H1 (cell line): ENCODE measurements around the gene NPHP4. TPM values are rescaled to one million over a fixed set of nuclear protein-coding genes. Genes with fewer than 3 reads are reported as not detected.

ENCODE experiments used
- CTCF ChIA-PET: fragments of 300-600 bp; sonication (Branson Sonifier 250); formaldehyde crosslinking; loops from one replicate; lab custom pipeline; 2021; ENCODE audit not compliant: partially characterized antibody; lab: Charles Lee
- POLR2A ChIA-PET: fragments of 300-600 bp; sonication (Branson Sonifier 250); formaldehyde crosslinking; loops from one replicate; lab custom pipeline; 2021; ENCODE audit warnings: inconsistent platforms; ENCODE audit not compliant: partially characterized antibody; lab: Charles Lee
- DNase-seq, 2 experiments: peaks; one replicate each; pipeline versions ENCODE4 v3.0.0 to v3.0.0-alpha.2; 2010 to 2022; ENCODE audit warnings: low spot score in 2 of 2, low read depth in 1 of 2, mixed read lengths in 1 of 2
- FAIRE-seq: peaks from 2 replicates; lab custom pipeline; 2011; peaks lifted over from hg19 to GRCh38; lab: Jason Lieb, UNC
- H2AFZ ChIP-seq: 2 replicates; pipeline ENCODE4 v1.8.1; 2012; ENCODE audit warnings: low read length, inconsistent platforms
- H2AK5ac ChIP-seq: 2 replicates; pipeline ENCODE4 v1.6.1; 2013; ENCODE audit warnings: low read depth, low read length
- H2BK120ac ChIP-seq: replicated peaks from 2 replicates; pipeline ENCODE3; 2013; ENCODE audit warnings: low read depth, low read length, inconsistent platforms
- H2BK12ac ChIP-seq: 2 replicates; pipeline ENCODE4 v1.6.1; 2013; ENCODE audit warnings: low read depth, low read length
- H2BK15ac ChIP-seq: 2 replicates; pipeline ENCODE4 v1.6.1; 2013; ENCODE audit warnings: low read length
- H2BK20ac ChIP-seq: 2 replicates; pipeline ENCODE4 v1.6.1; 2013; ENCODE audit warnings: low read length
- H2BK5ac ChIP-seq: 2 replicates; pipeline ENCODE4 v1.6.1; 2013; ENCODE audit warnings: low read depth, low read length
- H3K14ac ChIP-seq: 2 replicates; pipeline ENCODE4 v1.6.1; 2013; ENCODE audit warnings: inconsistent platforms; ENCODE audit not compliant: insufficient read length
- H3K18ac ChIP-seq: 2 replicates; pipeline ENCODE4 v1.6.1; 2013; ENCODE audit warnings: low read length; ENCODE audit errors: extremely low read depth
- H3K23ac ChIP-seq: 2 replicates; pipeline ENCODE4 v1.6.1; 2013; ENCODE audit warnings: inconsistent platforms; ENCODE audit not compliant: insufficient read length
- H3K23me2 ChIP-seq: 2 replicates; pipeline ENCODE4 v1.6.1; 2013; ENCODE audit warnings: low read depth, low read length
- H3K27ac ChIP-seq: 2 replicates; pipeline ENCODE4 v1.6.1; 2011; ENCODE audit warnings: low read depth, low read length, inconsistent platforms
- H3K27me3 ChIP-seq, 4 experiments: replicated peaks in 1 of 4; 1 replicate in 1 of 4; 2 replicates in 3 of 4; pipeline versions ENCODE4 v1.6.1 to v1.8.1; 2011 to 2013; ENCODE audit warnings: low read length in 3 of 4, mild to moderate bottlenecking in 3 of 4, inconsistent platforms in 2 of 4, mixed read lengths in 2 of 4, moderate library complexity in 1 of 4; ENCODE audit not compliant: control insufficient read depth in 3 of 4, insufficient read depth in 3 of 4; ENCODE audit errors: extremely low read depth in 1 of 4
- H3K36me3 ChIP-seq, 4 experiments: 2 replicates each; pipeline versions ENCODE4 v1.6.1 to v1.8.1; 2011 to 2013; ENCODE audit warnings: mild to moderate bottlenecking in 4 of 4, low read length in 3 of 4, moderate library complexity in 2 of 4, control low read depth in 1 of 4, inconsistent platforms in 1 of 4; ENCODE audit not compliant: insufficient read depth in 4 of 4, control insufficient read depth in 2 of 4
- H3K4ac ChIP-seq: replicated peaks from 2 replicates; pipeline ENCODE3; 2013; ENCODE audit warnings: low read length, low read depth, mixed read lengths, inconsistent platforms; ENCODE audit not compliant: insufficient read length
- H3K4me1 ChIP-seq, 4 experiments: replicated peaks in 1 of 4; 1 replicate in 1 of 4; 2 replicates in 3 of 4; pipeline versions ENCODE4 v1.6.1 to v1.8.1; 2011 to 2013; ENCODE audit warnings: low read length in 3 of 4, inconsistent platforms in 2 of 4, mixed read lengths in 1 of 4; ENCODE audit not compliant: insufficient read depth in 4 of 4, control insufficient read depth in 3 of 4
- H3K4me2 ChIP-seq, 2 experiments: 2 replicates each; pipeline versions ENCODE4 v1.6.1 to v1.8.1; 2011 to 2013; ENCODE audit warnings: low read depth in 2 of 2, low read length in 2 of 2, control low read depth in 1 of 2, inconsistent platforms in 1 of 2, mild to moderate bottlenecking in 1 of 2; ENCODE audit not compliant: insufficient read depth in 1 of 2
- H3K4me3 ChIP-seq, 4 experiments: fragments of 200-600, 300-600 bp in 1 of 4; sonication (generic), shearing (Covaris generic), sonication (Bioruptor Twin) in 1 of 4; 2 replicates each; pipeline versions ENCODE4 v1.5.1 to v1.8.1; 2011 to 2016; ENCODE audit warnings: low read length in 4 of 4, low read depth in 3 of 4, control low read depth in 2 of 4, inconsistent platforms in 2 of 4, mild to moderate bottlenecking in 2 of 4, mixed read lengths in 1 of 4, moderate library complexity in 1 of 4; ENCODE audit not compliant: insufficient read depth in 2 of 4; ENCODE audit errors: extremely low read depth in 1 of 4
- H3K56ac ChIP-seq: replicated peaks from 2 replicates; pipeline ENCODE3; 2013; ENCODE audit warnings: low read depth, mild to moderate bottlenecking, mixed read lengths, low read length, inconsistent platforms; ENCODE audit not compliant: insufficient read length
- H3K79me1 ChIP-seq: 2 replicates; pipeline ENCODE4 v1.6.1; 2013; ENCODE audit warnings: low read depth, low read length, control low read depth
- H3K79me2 ChIP-seq, 2 experiments: 2 replicates each; pipeline versions ENCODE4 v1.6.1 to v1.8.1; 2012 to 2013; ENCODE audit warnings: low read length in 2 of 2, mild to moderate bottlenecking in 2 of 2, inconsistent platforms in 1 of 2; ENCODE audit not compliant: insufficient read depth in 2 of 2, control insufficient read depth in 1 of 2
- H3K9ac ChIP-seq, 4 experiments: replicated peaks in 1 of 4; 1 replicate in 1 of 4; 2 replicates in 3 of 4; pipeline versions ENCODE4 v1.6.1 to v1.8.1; 2011 to 2013; ENCODE audit warnings: low read depth in 3 of 4, low read length in 3 of 4, control low read depth in 2 of 4, mild to moderate bottlenecking in 2 of 4, moderate library complexity in 2 of 4, inconsistent platforms in 1 of 4; ENCODE audit errors: extremely low read depth in 1 of 4
- H3K9me3 ChIP-seq, 2 experiments: 2 replicates each; pipeline versions ENCODE4 v1.6.1 to v1.8.1; 2012 to 2013; ENCODE audit warnings: mild to moderate bottlenecking in 2 of 2, moderate library complexity in 2 of 2, control low read depth in 1 of 2, inconsistent platforms in 1 of 2, low read depth in 1 of 2, low read length in 1 of 2, mixed read lengths in 1 of 2; ENCODE audit not compliant: insufficient read depth in 2 of 2
- H4K20me1 ChIP-seq, 2 experiments: replicated peaks in 1 of 2; 2 replicates each; pipeline versions ENCODE3 to v1.8.1; 2011 to 2013; ENCODE audit warnings: inconsistent platforms in 2 of 2, low read length in 2 of 2, mild to moderate bottlenecking in 1 of 2; ENCODE audit not compliant: insufficient read depth in 2 of 2, control insufficient read depth in 1 of 2
- H4K5ac ChIP-seq: 2 replicates; pipeline ENCODE4 v1.6.1; 2013; ENCODE audit warnings: low read length, low read depth, mixed read lengths, inconsistent platforms; ENCODE audit not compliant: insufficient read length
- H4K8ac ChIP-seq: 2 replicates; pipeline ENCODE4 v1.8.0; 2013; ENCODE audit warnings: mild to moderate bottlenecking, moderate library complexity, low read length, inconsistent platforms; ENCODE audit not compliant: insufficient read depth; ENCODE audit errors: extremely low read depth
- H4K91ac ChIP-seq: replicated peaks from 2 replicates; pipeline ENCODE3; 2013; ENCODE audit warnings: low read length, mixed read lengths, inconsistent platforms; ENCODE audit not compliant: insufficient read length
- E2F6 ChIP-seq: IDR thresholded peaks from 2 replicates; pipeline ENCODE4 v1.6.1; 2012; ENCODE audit warnings: inconsistent platforms
- EP300 ChIP-seq, 2 experiments: IDR thresholded peaks; 1 replicate in 1 of 2; 2 replicates in 1 of 2; pipeline ENCODE4 v1.6.1; 2011 to 2012; ENCODE audit warnings: low read depth in 2 of 2, low read length in 2 of 2, mild to moderate bottlenecking in 2 of 2, borderline replicate concordance in 1 of 2, inconsistent platforms in 1 of 2, moderate library complexity in 1 of 2
- MAFK ChIP-seq: IDR thresholded peaks from 2 replicates; pipeline ENCODE4 v1.6.1; 2012; ENCODE audit warnings: low read depth, mild to moderate bottlenecking, improper control_type of control experiment, low read length
- TAF7 ChIP-seq: optimal IDR thresholded peaks from 2 replicates; pipeline ENCODE3; 2011; ENCODE audit warnings: low read depth, mild to moderate bottlenecking, inconsistent platforms, low read length, moderate library complexity, borderline replicate concordance
- TCF12 ChIP-seq: IDR thresholded peaks from 2 replicates; pipeline ENCODE4 v1.6.1; 2011; ENCODE audit warnings: low read depth, mild to moderate bottlenecking, low read length
- WGBS, 2 experiments: shearing (Covaris generic) in 1 of 2; methylation state at CpG; one replicate each; pipeline versions ENCODE4 v1.1.6 to v1.1.7; 2013 to 2015; ENCODE audit warnings: low lambda C conversion rate in 2 of 2, mixed read lengths in 2 of 2, inconsistent platforms in 1 of 2, low coverage in 1 of 2, missing lambda C conversion rate in 1 of 2; ENCODE audit not compliant: insufficient replicate concordance in 2 of 2, insufficient coverage in 1 of 2, insufficient read length in 1 of 2; ENCODE audit errors: extremely low coverage in 1 of 2, missing lambda C conversion rate in 1 of 2; 5-methylcytosine and 5-hydroxymethylcytosine counted together
- polyA plus RNA-seq, 7 experiments: library from polyadenylated mRNA; depleted of rRNA in 3 of 7; stranded (reverse) in 5 of 7; unstranded in 2 of 7; fragments of >200 nt in 5 of 7; fragments of 200-250 nt in 2 of 7; gene quantifications; 1 replicate in 5 of 7; 2 replicates in 1 of 7; 4 replicates in 1 of 7; pipeline versions ENCODE4 v1.2.1 to v1.2.3, GENCODE V29; 2011 to 2013; ENCODE audit warnings: missing spikeins in 2 of 7, mixed read lengths in 2 of 7
- total RNA-seq: library from RNA; stranded (reverse); fragmentation: NEBNext Ultra II Directional; extraction: Animal tissue kit (Norgen Biotek cat#: 25700); gene quantifications from 2 replicates; pipeline ENCODE4 v1.2.1, GENCODE V29; 2021

NPHP4 gene
- total and polyA plus RNA-seq, 2 of the 8 experiments (the other 6 are each of a cell fraction or from before 2014, with no cell fraction given), result 5.8 to 14.0 TPM

GRCh38 chr1:5947978-5948680 lies 44.1 kb downstream of the NPHP4 start:
- Histone ChIP-seq H2AK5ac (no peak overlapping the region), H3K23ac (no peak overlapping the region), H3K14ac (no peak overlapping the region), H3K23me2 (peaks cover 4% of the 10 kb centered on the region; the same call in 1 of the 2 replicates), H2AFZ (no peak overlapping the region), H4K8ac (no peak overlapping the region; the same call in 1 of the 2 replicates), H2BK5ac (no peak overlapping the region), H3K18ac (no peak overlapping the region), H3K79me2 (no peaks in the 10 kb centered on the region), H2BK15ac (no peak overlapping the region), H3K4me2 (no peak overlapping the region), H3K56ac (no peak overlapping the region), H3K4ac (no peak overlapping the region), H3K4me3 (no peak overlapping the region), H2BK120ac (no peak overlapping the region), H4K5ac (no peak overlapping the region), H3K4me1 (no peaks in the 10 kb centered on the region), H3K36me3 (peaks cover 0 to 5% (median 2%) of the 10 kb centered on the region in 4 experiments; a peak in 4 of 8 replicates), H3K27me3 (no peaks in the 10 kb centered on the region), H2BK20ac (no peak overlapping the region), H4K20me1 (no peaks in the 10 kb centered on the region), H2BK12ac (no peak overlapping the region), H3K27ac (no peak overlapping the region), H3K9me3 (no peaks in the 10 kb centered on the region), H4K91ac (no peak overlapping the region), H3K79me1 (peaks cover 4% of the 10 kb centered on the region), H3K9ac (no peak overlapping the region)
- TF ChIP-seq TCF12 (no peak), EP300 (IDR thresholded peaks at IDR 0.05; ENCODE audit: borderline replicate concordance in 1 of 2, low read depth in 2 of 2, low read length in 2 of 2) (no peak), TAF7 (no peak), E2F6 (no peak), MAFK (no peak)
- WGBS, 2 experiments, result 88% methylated on average over 20 of the region's 20 CpGs; no CpG with 5 or more reads in 1 of the 2 experiments
- ChIA-PET CTCF (interaction anchor here (0.5 to 2.0 kb wide), 4 partner anchors 10 to 661 kb away, joined by 3 to 9 read pairs (median 6); no protein-coding TSS in a partner anchor), POLR2A (no interaction called here)
- FAIRE-seq (no peak), DNase-seq (peak in 1 of 2 experiments; percentile 14)
